Measurements from ENCODE around the gene ELL. TPM values are rescaled to one million over a fixed set of nuclear protein-coding genes. Genes with fewer than 3 reads are reported as not detected.

The ELL gene
- total RNA-seq, 1 experiment from 2014 or later: 17.0 TPM

GRCh38 chr19:18428787-18429674, 92.8 kb downstream of the ELL start:
- Mint-ChIP-seq H3K27me3 (ENCODE audit: low read depth) (peaks cover 4% of the 10 kb centered on the region; the same call in 1 of the 2 replicates), H3K27ac (no peak overlapping the region), H3K4me3 (peak overlapping the region; percentile 52 to 74; a peak in 3 of 5 replicates), H3K36me3 (ENCODE audit: insufficient read depth in 1 of 3, low read depth in 3 of 3) (no peaks in the 10 kb centered on the region), H3K9me3 (no peaks in the 10 kb centered on the region), H3K4me1 (peaks cover 27 to 31% of the 10 kb centered on the region in 2 experiments)
- Histone ChIP-seq H3K9me3 (ENCODE audit: control insufficient read depth, low read depth, low read length) (no peaks in the 10 kb centered on the region), H3K56ac (ENCODE audit: insufficient read length, low read depth, low read length) (no peak overlapping the region), H2AK5ac (ENCODE audit: insufficient read length, low read length) (no peak overlapping the region), H2BK120ac (ENCODE audit: low read depth, low read length, poor library complexity, severe bottlenecking) (no peak overlapping the region), H3K27ac (ENCODE audit: insufficient read length, low read depth, low read length) (no peak overlapping the region), H2BK20ac (ENCODE audit: low read depth, low read length, poor library complexity, severe bottlenecking) (no peak overlapping the region), H3K14ac (ENCODE audit: insufficient read depth, low read length) (no peak overlapping the region; the same call in 1 of the 2 replicates), H4K91ac (ENCODE audit: insufficient read length, low read depth, low read length) (no peak overlapping the region), H4K8ac (replicated peaks; ENCODE audit: insufficient read length, low read depth, low read length) (no peak overlapping the region), H2BK15ac (ENCODE audit: low read depth, low read length) (no peak overlapping the region), H3K79me2 (ENCODE audit: insufficient read depth, low read length) (no peaks in the 10 kb centered on the region), H4K5ac (ENCODE audit: insufficient read length, low read depth, low read length) (no peak overlapping the region), H2BK5ac (ENCODE audit: insufficient read length, low read length) (no peak overlapping the region), H3K23me2 (ENCODE audit: insufficient read length, low read depth, low read length, poor library complexity, severe bottlenecking) (peaks cover 5% of the 10 kb centered on the region), H3K9ac (ENCODE audit: extremely low read depth, insufficient read length, low read length) (no peak overlapping the region), H3K27me3 (ENCODE audit: insufficient read depth, low read length) (no peaks in the 10 kb centered on the region), H3K18ac (ENCODE audit: insufficient read length, low read depth, low read length) (no peak overlapping the region), H3K23ac (ENCODE audit: insufficient read length, low read depth, low read length) (no peak overlapping the region), H2BK12ac (ENCODE audit: insufficient read length, low read depth, low read length) (no peak overlapping the region), H3K4me2 (ENCODE audit: insufficient read depth, insufficient read length, low read length) (peak overlapping the region; percentile 20), H4K20me1 (ENCODE audit: control insufficient read depth, insufficient read depth, insufficient read length) (no peaks in the 10 kb centered on the region), H3K79me1 (ENCODE audit: insufficient read depth, low read depth, low read length, poor library complexity, severe bottlenecking) (no peaks in the 10 kb centered on the region), H3K4me1 (ENCODE audit: insufficient read depth, low read length) (peaks cover 3% of the 10 kb centered on the region; the same call in 1 of the 2 replicates), H3T11ph (ENCODE audit: low read length) (no peak overlapping the region), H3K4ac (ENCODE audit: low read depth, low read length) (no peak overlapping the region), H2AFZ (ENCODE audit: low read length) (no peak overlapping the region)
- TF ChIP-seq CTCF (conservative IDR thresholded peaks at IDR 0.05): no peak
- peak; percentile 93 for DNase-seq
- WGBS (ENCODE audit: extremely low coverage, insufficient read length, low lambda C conversion rate): no CpG with 5 or more reads among the region's 77 CpGs
